A673 (cell line): Measurements from ENCODE around the gene ELMO3.

Experiments used
- CTCF ChIP-seq: fragments of 300-800, 200-600 bp; sonication (generic); conservative IDR thresholded peaks from 2 replicates; pipeline ENCODE4 v1.5.1; 2017; ENCODE audit warnings: low read depth, mild to moderate bottlenecking, antibody characterized with exemption, low read length, moderate library complexity, mixed read lengths
- EZH2 ChIP-seq: fragments of 200-600 bp; sonication (generic); IDR thresholded peaks from 2 replicates; pipeline ENCODE4 v1.6.1; 2017; ENCODE audit warnings: borderline replicate concordance, low read depth, mild to moderate bottlenecking, mixed read lengths, antibody characterized with exemption, low read length; ENCODE audit not compliant: poor library complexity, severe bottlenecking

- no peak for TF ChIP-seq CTCF
- TF ChIP-seq EZH2 = no peak
These were observed 17.9 kb downstream of the ELMO3 start for GRCh38 chr16:67216612-67217490.
